CD4-positive, alpha-beta T cell (primary cell): ENCODE measurements around the gene ZBTB14. TPM values are rescaled to one million over a fixed set of nuclear protein-coding genes. Genes with fewer than 3 reads are reported as not detected.

ENCODE experiments used
- ATAC-seq: fragments of 200-7000 bp; cut with Tn5 transposase; one replicate; pipeline ENCODE4 v1.10.0; 2022; ENCODE audit warnings: mild to moderate bottlenecking; ENCODE audit not compliant: poor library complexity
- CTCF ChIA-PET: fragments of 350-600 bp; sonication (Branson Sonifier 250); formaldehyde crosslinking; loops from one replicate; lab custom pipeline; 2021; ENCODE audit warnings: antibody characterized with exemption, inconsistent platforms; lab: Charles Lee
- POLR2A ChIA-PET: fragments of 350-600 bp; sonication (Branson Sonifier 250); formaldehyde crosslinking; loops from one replicate; lab custom pipeline; 2021; ENCODE audit warnings: antibody characterized with exemption, inconsistent platforms; lab: Charles Lee
- DNase-seq, 14 experiments: peaks; one replicate each; pipeline ENCODE4 v3.0.0-alpha.2; 2013 to 2020; ENCODE audit warnings: mixed read lengths in 2 of 14
- H3K27ac ChIP-seq, 2 donors: one replicate each; pipeline versions ENCODE4 v1.5.1 to v1.7.0; 2013; ENCODE audit warnings: low read length in 2 of 2, low read depth in 1 of 2, mild to moderate bottlenecking in 1 of 2
- H3K27me3 ChIP-seq, 2 experiments: 1 replicate in 1 of 2; 2 replicates in 1 of 2; pipeline versions ENCODE4 v1.6.1 to v1.7.0; 2013; ENCODE audit warnings: low read length in 2 of 2, control low read depth in 1 of 2, mild to moderate bottlenecking in 1 of 2, moderate library complexity in 1 of 2; ENCODE audit not compliant: insufficient read depth in 2 of 2, control insufficient read depth in 1 of 2
- H3K36me3 ChIP-seq: one replicate; pipeline ENCODE4 v1.6.1; 2013; ENCODE audit warnings: low read length, control low read depth; ENCODE audit not compliant: insufficient read depth
- H3K4me1 ChIP-seq: one replicate; pipeline ENCODE4 v1.6.1; 2013; ENCODE audit warnings: low read length, control low read depth; ENCODE audit not compliant: insufficient read depth
- H3K4me3 ChIP-seq: one replicate; pipeline ENCODE4 v1.5.1; 2013; ENCODE audit warnings: mild to moderate bottlenecking, low read length, moderate library complexity
- H3K9me3 ChIP-seq, 2 experiments: 1 replicate in 1 of 2; 2 replicates in 1 of 2; pipeline versions ENCODE4 v1.6.1 to v1.7.0; 2013; ENCODE audit warnings: low read length in 2 of 2, mild to moderate bottlenecking in 2 of 2, control low read depth in 1 of 2, moderate library complexity in 1 of 2; ENCODE audit not compliant: control insufficient read depth in 1 of 2, insufficient read depth in 1 of 2
- H3K27ac Mint-ChIP-seq: one replicate; pipeline ENCODE4 v1.8.0; 2020; ENCODE audit warnings: mixed read lengths
- H3K27me3 Mint-ChIP-seq: one replicate; pipeline ENCODE4 v1.8.0; 2021; ENCODE audit warnings: mixed read lengths
- H3K36me3 Mint-ChIP-seq: one replicate; pipeline ENCODE4 v1.8.0; 2021; ENCODE audit warnings: low read depth, mixed read lengths
- H3K4me1 Mint-ChIP-seq: one replicate; pipeline ENCODE4 v1.8.0; 2021; ENCODE audit warnings: low read depth, mixed read lengths
- H3K4me3 Mint-ChIP-seq: one replicate; pipeline ENCODE4 v1.8.0; 2020; ENCODE audit warnings: mild to moderate bottlenecking, mixed read lengths
- H3K9me3 Mint-ChIP-seq: one replicate; pipeline ENCODE4 v1.8.0; 2020; ENCODE audit warnings: mixed read lengths
- intact Hi-C, 2 experiments: fragments of 100-400 bp; cut with DNase I in 1 of 2; cut with micrococcal nuclease in 1 of 2; formaldehyde crosslinking; loops; one replicate each; pipeline versions ENCODE4 v1.15.1 to v1.9.0; 2023 to 2025; cut with DNase I, micrococcal nuclease
- total RNA-seq, 174 experiments: library from RNA in 2 of 174; stranded (reverse) in 2 of 174; gene quantifications; one replicate each; pipeline ENCODE4 v1.2.3 and lab custom pipeline; 2021 to 2026
- TF ChIP-seq, protein P1 (sequence below): fragments of 200-600 bp; IDR thresholded peaks from one replicate; pipeline ENCODE4 v1.8.0; 2022; ENCODE audit warnings: antibody characterized with exemption, mild to moderate bottlenecking

The ZBTB14 gene
- total RNA-seq, 2 experiments from 2014 or later: 26.6 to 27.4 TPM

DNA sequence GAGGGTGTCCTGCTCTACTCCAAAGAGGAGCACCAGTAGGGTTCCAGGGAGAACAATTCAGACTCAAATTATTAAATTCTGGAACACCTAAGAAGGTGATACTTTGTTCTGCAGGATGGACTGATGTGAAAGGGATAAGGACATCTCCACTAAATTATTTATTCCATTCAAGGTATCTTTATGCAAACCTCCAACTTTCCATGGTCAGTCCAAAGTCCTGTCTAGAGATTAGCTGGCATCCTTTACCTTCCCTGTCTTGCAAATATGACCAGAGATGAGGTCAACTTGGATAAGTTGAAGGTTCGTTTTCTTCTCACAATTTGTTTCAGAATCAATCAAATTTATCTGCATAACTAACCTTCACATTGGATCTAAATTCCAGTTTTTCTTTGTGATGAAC lies 8.7 kb upstream of the ZBTB14 start:
- H3K36me3 ChIP-seq: no peaks in the 10 kb centered on the region
- no peak for ATAC-seq
- H3K9me3 Mint-ChIP-seq: no peaks in the 10 kb centered on the region
- POLR2A ChIA-PET: interaction anchor here (0.9 to 3.5 kb wide), 2 partner anchors 9 to 67 kb away, joined by 5 to 46 read pairs; partner anchors contain the start of gene ZBTB14
- H3K36me3 Mint-ChIP-seq: no peaks in the 10 kb centered on the region
- CTCF ChIA-PET: no interaction called here
- peaks cover 3 to 4% of the 10 kb centered on the region in 2 experiments for H3K27me3 ChIP-seq
- no peaks in the 10 kb centered on the region for H3K4me1 ChIP-seq
- no peak overlapping the region for H3K4me3 Mint-ChIP-seq
- DNase-seq: no peak
- H3K4me3 ChIP-seq: no peak overlapping the region
- no peaks in the 10 kb centered on the region for H3K9me3 ChIP-seq
- TF ChIP-seq, protein P1, sequence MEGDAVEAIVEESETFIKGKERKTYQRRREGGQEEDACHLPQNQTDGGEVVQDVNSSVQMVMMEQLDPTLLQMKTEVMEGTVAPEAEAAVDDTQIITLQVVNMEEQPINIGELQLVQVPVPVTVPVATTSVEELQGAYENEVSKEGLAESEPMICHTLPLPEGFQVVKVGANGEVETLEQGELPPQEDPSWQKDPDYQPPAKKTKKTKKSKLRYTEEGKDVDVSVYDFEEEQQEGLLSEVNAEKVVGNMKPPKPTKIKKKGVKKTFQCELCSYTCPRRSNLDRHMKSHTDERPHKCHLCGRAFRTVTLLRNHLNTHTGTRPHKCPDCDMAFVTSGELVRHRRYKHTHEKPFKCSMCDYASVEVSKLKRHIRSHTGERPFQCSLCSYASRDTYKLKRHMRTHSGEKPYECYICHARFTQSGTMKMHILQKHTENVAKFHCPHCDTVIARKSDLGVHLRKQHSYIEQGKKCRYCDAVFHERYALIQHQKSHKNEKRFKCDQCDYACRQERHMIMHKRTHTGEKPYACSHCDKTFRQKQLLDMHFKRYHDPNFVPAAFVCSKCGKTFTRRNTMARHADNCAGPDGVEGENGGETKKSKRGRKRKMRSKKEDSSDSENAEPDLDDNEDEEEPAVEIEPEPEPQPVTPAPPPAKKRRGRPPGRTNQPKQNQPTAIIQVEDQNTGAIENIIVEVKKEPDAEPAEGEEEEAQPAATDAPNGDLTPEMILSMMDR: no peak
- H3K27ac ChIP-seq: no peak overlapping the region
- peaks cover 1% of the 10 kb centered on the region for H3K4me1 Mint-ChIP-seq
- intact Hi-C loops: no loop called here
- peaks cover 26% of the 10 kb centered on the region for H3K27me3 Mint-ChIP-seq
- H3K27ac Mint-ChIP-seq: no peak overlapping the region

DNA sequence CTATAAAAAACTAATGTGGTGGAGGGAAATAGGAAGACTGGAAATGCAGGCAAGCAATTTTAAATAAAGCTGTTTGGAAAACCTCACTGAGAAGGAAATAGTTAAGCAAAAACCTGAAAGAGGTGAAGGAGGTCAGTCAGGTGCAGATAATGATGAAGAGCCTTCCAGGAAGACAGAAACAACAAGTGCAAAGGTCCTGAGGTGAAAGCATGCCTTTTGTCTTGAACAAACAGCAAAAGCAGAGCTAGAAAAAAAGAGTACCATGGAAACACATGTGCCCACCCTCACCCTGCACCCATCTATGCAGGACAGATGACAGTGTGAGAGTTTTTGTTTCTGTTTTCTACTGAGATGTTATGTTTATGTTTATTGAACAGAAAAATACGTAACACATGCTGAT lies 8.1 kb upstream of the ZBTB14 start:
- peaks cover 26% of the 10 kb centered on the region for H3K27me3 Mint-ChIP-seq
- no peak overlapping the region for H3K27ac ChIP-seq
- H3K4me3 ChIP-seq: no peak overlapping the region
- intact Hi-C loops: no loop called here
- no peaks in the 10 kb centered on the region for H3K4me1 Mint-ChIP-seq
- no peak overlapping the region for H3K4me3 Mint-ChIP-seq
- ATAC-seq: no peak
- peaks cover 3 to 4% of the 10 kb centered on the region in 2 experiments for H3K27me3 ChIP-seq
- no peaks in the 10 kb centered on the region for H3K9me3 ChIP-seq
- CTCF ChIA-PET: no interaction called here
- TF ChIP-seq, protein P1: no peak
- H3K27ac Mint-ChIP-seq: no peak overlapping the region
- no peaks in the 10 kb centered on the region for H3K36me3 Mint-ChIP-seq
- H3K9me3 Mint-ChIP-seq: no peaks in the 10 kb centered on the region
- no peak for DNase-seq
- POLR2A ChIA-PET: interaction anchor here (3.5 kb wide), 1 partner anchor 8 kb away, joined by 46 read pairs; the partner anchor contains the start of gene ZBTB14
- H3K4me1 ChIP-seq: no peaks in the 10 kb centered on the region
- H3K36me3 ChIP-seq: no peaks in the 10 kb centered on the region

DNA sequence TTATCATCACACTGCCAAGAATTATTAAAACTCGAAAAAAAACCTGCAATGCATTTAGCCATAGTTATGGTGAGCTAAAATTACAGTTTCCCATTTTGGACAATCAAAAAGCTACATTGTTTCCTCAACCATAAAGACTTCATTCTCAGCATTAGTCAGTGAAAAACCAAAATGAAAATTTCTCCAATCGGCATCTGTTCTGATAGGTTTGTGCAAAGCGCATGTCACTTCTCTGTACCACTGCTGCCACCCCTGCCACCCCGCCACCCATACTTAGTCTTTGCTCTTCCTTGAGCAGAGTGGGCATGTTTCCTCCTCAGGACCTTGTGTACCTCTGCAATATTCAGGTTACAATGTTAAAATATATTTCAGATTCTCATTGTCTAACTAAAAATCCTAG lies 7.1 kb upstream of the ZBTB14 start:
- intact Hi-C loops: no loop called here

More for the DNA sequence above, 7.1 kb upstream of the ZBTB14 start:
- Mint-ChIP-seq H3K36me3 (no peaks in the 10 kb centered on the region), H3K4me1 (peaks cover 2% of the 10 kb centered on the region), H3K9me3 (no peaks in the 10 kb centered on the region), H3K4me3 (no peak overlapping the region), H3K27me3 (peaks cover 26% of the 10 kb centered on the region), H3K27ac (no peak overlapping the region)
- ATAC-seq: no peak
- DNase-seq: no peak
- TF ChIP-seq, protein P1: no peak
- H3K9me3 ChIP-seq: no peaks in the 10 kb centered on the region
- CTCF ChIA-PET: no interaction called here
- no peak overlapping the region for H3K4me3 ChIP-seq
- H3K27me3 ChIP-seq: peaks cover 3 to 4% of the 10 kb centered on the region in 2 experiments
- no peak overlapping the region for H3K27ac ChIP-seq
- POLR2A ChIA-PET: interaction anchor here (1.0 to 3.2 kb wide), 2 partner anchors 8 to 65 kb away, joined by 4 to 11 read pairs; no protein-coding TSS in a partner anchor
- H3K36me3 ChIP-seq: no peaks in the 10 kb centered on the region
- peaks cover under 1% of the 10 kb centered on the region for H3K4me1 ChIP-seq
